OCI-LY7 (cell line): ENCODE measurements around the gene TMIE.

Experiments used
- EZH2phosphoT487 ChIP-seq: fragments of 200-600 bp; sonication (generic); IDR thresholded peaks from 2 replicates; pipeline ENCODE4 v1.6.1; 2018; ENCODE audit warnings: low read depth, borderline replicate concordance, mild to moderate bottlenecking, mixed run types, antibody characterized with exemption, low read length, moderate library complexity, mixed read lengths
- TF ChIP-seq, protein P1 (sequence below): fragments of 200-600 bp; sonication (generic); conservative IDR thresholded peaks from 2 replicates; pipeline ENCODE4 v1.5.1; 2014; ENCODE audit warnings: mild to moderate bottlenecking, antibody characterized with exemption, low read length, moderate library complexity, mixed read lengths

DNA sequence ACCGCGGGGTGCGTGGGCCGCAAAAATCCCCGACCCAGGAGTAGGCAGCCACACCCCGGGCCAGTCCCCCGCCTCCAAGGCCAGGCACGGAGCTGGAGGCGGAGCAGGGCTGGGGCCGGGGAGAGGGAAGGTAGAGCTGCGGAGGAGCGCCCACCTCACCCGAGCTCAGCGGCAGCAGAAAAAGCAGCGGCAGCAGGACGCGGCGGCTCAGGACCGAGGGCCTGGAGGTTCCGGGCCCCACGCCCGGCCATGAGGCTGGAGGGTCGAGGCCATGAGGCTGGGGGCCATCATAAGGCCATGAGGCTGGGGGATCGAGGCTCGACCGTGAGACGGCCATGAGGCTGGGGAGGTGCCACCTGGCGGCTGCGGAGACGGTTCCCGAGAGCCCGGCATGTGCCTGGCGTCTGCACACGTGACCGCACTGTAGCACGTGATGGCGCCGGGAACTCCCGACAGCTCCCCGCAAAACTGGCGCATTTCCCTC is 49.4 kb downstream of the TMIE start:
- TF ChIP-seq, protein P1, sequence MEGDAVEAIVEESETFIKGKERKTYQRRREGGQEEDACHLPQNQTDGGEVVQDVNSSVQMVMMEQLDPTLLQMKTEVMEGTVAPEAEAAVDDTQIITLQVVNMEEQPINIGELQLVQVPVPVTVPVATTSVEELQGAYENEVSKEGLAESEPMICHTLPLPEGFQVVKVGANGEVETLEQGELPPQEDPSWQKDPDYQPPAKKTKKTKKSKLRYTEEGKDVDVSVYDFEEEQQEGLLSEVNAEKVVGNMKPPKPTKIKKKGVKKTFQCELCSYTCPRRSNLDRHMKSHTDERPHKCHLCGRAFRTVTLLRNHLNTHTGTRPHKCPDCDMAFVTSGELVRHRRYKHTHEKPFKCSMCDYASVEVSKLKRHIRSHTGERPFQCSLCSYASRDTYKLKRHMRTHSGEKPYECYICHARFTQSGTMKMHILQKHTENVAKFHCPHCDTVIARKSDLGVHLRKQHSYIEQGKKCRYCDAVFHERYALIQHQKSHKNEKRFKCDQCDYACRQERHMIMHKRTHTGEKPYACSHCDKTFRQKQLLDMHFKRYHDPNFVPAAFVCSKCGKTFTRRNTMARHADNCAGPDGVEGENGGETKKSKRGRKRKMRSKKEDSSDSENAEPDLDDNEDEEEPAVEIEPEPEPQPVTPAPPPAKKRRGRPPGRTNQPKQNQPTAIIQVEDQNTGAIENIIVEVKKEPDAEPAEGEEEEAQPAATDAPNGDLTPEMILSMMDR: no peak
- no peak for TF ChIP-seq EZH2phosphoT487
